Left lung (tissue), 10 donors: ENCODE measurements around the gene MAP3K14. TPM values are rescaled to one million over a fixed set of nuclear protein-coding genes. Genes with fewer than 3 reads are reported as not detected.
A peak's percentile ranks its signal among the peaks of the same experiment; 100 is the strongest.

Source experiments
- ATAC-seq: fragments of 200-7000 bp; cut with Tn5 transposase; one replicate; pipeline ENCODE4 v1.9.1; 2020; ENCODE audit warnings: moderate library complexity
- DNase-seq, 4 donors: peaks; one replicate each; pipeline ENCODE4 v3.0.0-alpha.2; 2013 to 2020
- H3K27ac ChIP-seq, 2 donors: fragments of 200-600 bp; sonication (generic) in 1 of 2; one replicate each; pipeline versions ENCODE4 v1.5.0 to v1.8.0; 2020 to 2021
- H3K27me3 ChIP-seq, 2 donors: fragments of 200-600 bp; sonication (generic) in 1 of 2; one replicate each; pipeline versions ENCODE4 v1.5.0 to v1.8.0; 2020 to 2021
- H3K36me3 ChIP-seq, 2 donors: fragments of 200-600 bp; sonication (generic) in 1 of 2; one replicate each; pipeline versions ENCODE4 v1.5.0 to v1.8.0; 2020 to 2021
- H3K4me1 ChIP-seq, 2 donors: fragments of 200-600 bp; one replicate each; pipeline ENCODE4 v1.8.0; 2021
- H3K4me3 ChIP-seq, 2 donors: fragments of 200-600 bp; sonication (generic) in 1 of 2; one replicate each; pipeline versions ENCODE4 v1.5.0 to v1.8.0; 2020 to 2021; ENCODE audit warnings: mild to moderate bottlenecking in 1 of 2
- H3K9me3 ChIP-seq, 2 donors: fragments of 200-600 bp; sonication (generic) in 1 of 2; one replicate each; pipeline versions ENCODE4 v1.5.0 to v1.8.0; 2020 to 2021
- intact Hi-C, 2 donors: fragments of 100-400 bp; cut with DNase I; formaldehyde crosslinking; loops; one replicate each; pipeline versions ENCODE4 v1.11.2 to v1.14.2; 2022
- polyA plus RNA-seq, 6 donors: library from polyadenylated mRNA; unstranded; fragments of 120-200 nt; gene quantifications; one replicate each; pipeline ENCODE4 v1.2.1, GENCODE V29; 2013; ENCODE audit not compliant: insufficient read length in 6 of 6
- total RNA-seq, 2 donors: library from RNA; stranded (reverse); fragmentation: NEBNext Ultra II Directional; extraction: Animal tissue kit (Norgen Biotek cat#: 25700); gene quantifications; one replicate each; pipeline ENCODE4 v1.2.1, GENCODE V29; 2021
- TF ChIP-seq, protein P1 (sequence below), 2 donors: fragments of 200-600 bp; sonication (generic) in 1 of 2; IDR thresholded peaks; one replicate each; pipeline versions ENCODE4 v1.5.0 to v1.8.0; 2021; ENCODE audit warnings: antibody characterized with exemption in 2 of 2
- donor health status: DM: no; HTN: yes; CAD: no.
- donor health status: DM: no; HTN: no; CAD: no.

MAP3K14 gene
- total and polyA plus RNA-seq, 8 donors = 6.3 to 13.1 (median 7.7) TPM

DNA sequence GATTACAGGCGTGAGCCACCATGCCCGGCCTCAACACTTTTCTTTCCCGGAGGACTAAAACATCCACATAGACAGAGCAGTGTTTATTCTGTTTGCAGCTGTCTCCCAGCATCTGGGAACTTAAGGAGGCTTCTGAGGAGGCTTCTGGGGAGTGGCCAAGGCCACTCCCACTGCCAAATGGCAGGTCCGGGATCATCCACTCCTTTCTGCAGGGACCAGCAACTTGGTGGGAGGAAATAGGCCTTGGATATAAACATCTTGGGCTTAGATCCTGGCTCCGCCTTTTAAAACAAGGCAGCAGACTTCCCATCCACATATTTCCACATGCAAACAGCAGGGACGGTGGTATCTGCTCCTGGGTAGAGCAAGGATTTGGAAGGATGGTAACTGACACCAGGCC is 40.8 kb downstream of the MAP3K14 start:
- Histone ChIP-seq H3K27me3 (no peaks in the 10 kb centered on the region), H3K9me3 (no peaks in the 10 kb centered on the region), H3K36me3 (peaks cover 3 to 49% of the 10 kb centered on the region in 2 donors), H3K27ac (no peak overlapping the region), H3K4me1 (peaks cover 12 to 21% of the 10 kb centered on the region in 2 donors), H3K4me3 (no peak overlapping the region)
- DNase-seq = peak in 1 of 4 donors; percentile 32
- TF ChIP-seq, protein P1, sequence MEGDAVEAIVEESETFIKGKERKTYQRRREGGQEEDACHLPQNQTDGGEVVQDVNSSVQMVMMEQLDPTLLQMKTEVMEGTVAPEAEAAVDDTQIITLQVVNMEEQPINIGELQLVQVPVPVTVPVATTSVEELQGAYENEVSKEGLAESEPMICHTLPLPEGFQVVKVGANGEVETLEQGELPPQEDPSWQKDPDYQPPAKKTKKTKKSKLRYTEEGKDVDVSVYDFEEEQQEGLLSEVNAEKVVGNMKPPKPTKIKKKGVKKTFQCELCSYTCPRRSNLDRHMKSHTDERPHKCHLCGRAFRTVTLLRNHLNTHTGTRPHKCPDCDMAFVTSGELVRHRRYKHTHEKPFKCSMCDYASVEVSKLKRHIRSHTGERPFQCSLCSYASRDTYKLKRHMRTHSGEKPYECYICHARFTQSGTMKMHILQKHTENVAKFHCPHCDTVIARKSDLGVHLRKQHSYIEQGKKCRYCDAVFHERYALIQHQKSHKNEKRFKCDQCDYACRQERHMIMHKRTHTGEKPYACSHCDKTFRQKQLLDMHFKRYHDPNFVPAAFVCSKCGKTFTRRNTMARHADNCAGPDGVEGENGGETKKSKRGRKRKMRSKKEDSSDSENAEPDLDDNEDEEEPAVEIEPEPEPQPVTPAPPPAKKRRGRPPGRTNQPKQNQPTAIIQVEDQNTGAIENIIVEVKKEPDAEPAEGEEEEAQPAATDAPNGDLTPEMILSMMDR (IDR thresholded peaks at IDR 0.05) = no peak
- ATAC-seq = no peak
- intact Hi-C loops = loop anchor here (5.0 to 10.0 kb wide), 2 partner anchors 109 to 111 kb away; no protein-coding TSS in a partner anchor

DNA sequence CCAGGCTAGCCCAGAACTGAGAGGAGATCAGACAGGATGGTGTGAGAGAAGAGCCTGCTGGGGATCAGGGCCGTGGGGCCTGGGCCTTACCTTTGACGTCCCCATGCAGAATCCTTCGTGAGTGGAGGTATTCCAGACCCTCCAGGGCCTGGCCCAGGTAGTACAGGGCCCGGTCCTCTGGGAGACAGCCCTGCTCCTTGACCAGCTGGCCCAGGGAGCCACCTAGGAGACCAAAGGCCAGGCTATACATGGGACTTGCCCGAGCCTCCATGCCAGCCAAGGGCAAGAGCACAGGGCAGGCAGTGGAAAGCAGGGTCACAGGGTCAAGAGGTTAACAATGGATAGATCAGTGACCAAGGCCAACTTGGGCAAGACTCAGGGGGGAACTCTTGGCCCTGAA is 42.8 kb downstream of the MAP3K14 start:
- peak in 1 of 4 donors; percentile 43 for DNase-seq
- TF ChIP-seq, protein P1 (IDR thresholded peaks at IDR 0.05) = no peak
- H3K4me1 ChIP-seq = peaks cover 12 to 21% of the 10 kb centered on the region in 2 donors
- H3K9me3 ChIP-seq = no peaks in the 10 kb centered on the region
- H3K27me3 ChIP-seq = no peaks in the 10 kb centered on the region
- H3K36me3 ChIP-seq = peaks cover 3 to 54% of the 10 kb centered on the region in 2 donors
- no peak overlapping the region for H3K4me3 ChIP-seq
- no peak for ATAC-seq
- intact Hi-C loops = loop anchor here in 1 of 2 donors (10.0 kb wide), 1 partner anchor 111 kb away; no protein-coding TSS in a partner anchor
- H3K27ac ChIP-seq = no peak overlapping the region

DNA sequence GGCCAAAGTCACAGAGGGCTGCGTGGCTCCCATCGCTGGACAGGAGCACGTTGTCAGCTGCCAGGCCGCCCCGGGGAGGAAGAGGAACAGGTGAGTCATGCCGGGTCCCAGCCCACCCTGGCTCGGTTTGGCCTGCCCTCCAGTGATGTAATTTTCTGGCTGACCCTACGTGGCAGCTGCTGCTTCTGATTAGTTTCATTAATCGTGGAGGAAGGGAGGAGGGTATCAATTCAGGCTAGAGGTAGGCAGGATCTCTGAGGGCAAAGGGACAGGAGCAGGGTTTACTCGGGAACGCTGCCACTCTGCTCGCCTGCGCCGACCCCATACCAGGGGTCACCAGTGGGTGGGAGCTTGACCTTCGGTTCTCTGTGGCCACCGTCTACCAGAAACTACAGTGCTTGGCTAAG is 43.3 kb downstream of the MAP3K14 start:
- DNase-seq (peak in 1 of 4 donors; percentile 67), ATAC-seq (no peak)
- Histone ChIP-seq H3K27me3 (no peaks in the 10 kb centered on the region), H3K36me3 (peaks cover 3 to 59% of the 10 kb centered on the region in 2 donors), H3K9me3 (no peaks in the 10 kb centered on the region), H3K27ac (no peak overlapping the region), H3K4me3 (no peak overlapping the region), H3K4me1 (peaks cover 11 to 16% of the 10 kb centered on the region in 2 donors)
- TF ChIP-seq, protein P1 (IDR thresholded peaks at IDR 0.05) = no peak
- intact Hi-C loops = loop anchor here in 1 of 2 donors (10.0 kb wide), 1 partner anchor 111 kb away; no protein-coding TSS in a partner anchor

DNA sequence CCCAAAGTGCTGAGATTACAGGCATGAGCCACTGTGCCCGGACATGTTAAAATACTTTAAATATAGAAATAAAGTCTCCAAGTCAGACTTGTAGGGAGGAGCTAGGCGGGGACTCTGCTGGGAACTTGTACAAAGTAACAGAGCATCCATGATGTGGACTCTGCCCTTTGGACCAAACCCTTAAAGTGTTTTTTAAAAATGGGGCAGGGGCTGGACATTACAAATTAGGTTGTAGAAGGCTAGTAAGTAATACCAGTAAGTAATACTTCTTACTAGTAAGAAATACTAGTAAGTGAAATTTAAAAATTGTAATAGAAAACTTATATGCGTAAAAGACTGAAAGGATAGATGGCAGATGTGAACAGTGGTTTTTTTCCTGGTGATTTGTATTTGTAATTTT is 45.2 kb downstream of the MAP3K14 start:
- intact Hi-C loops = loop anchor here in 1 of 2 donors (10.0 kb wide), 1 partner anchor 113 kb away; no protein-coding TSS in a partner anchor
- Histone ChIP-seq H3K9me3 (no peaks in the 10 kb centered on the region), H3K36me3 (peaks cover 3 to 79% of the 10 kb centered on the region in 2 donors), H3K27ac (no peak overlapping the region), H3K27me3 (no peaks in the 10 kb centered on the region), H3K4me3 (no peak overlapping the region), H3K4me1 (no peaks in the 10 kb centered on the region)
- no peak for DNase-seq
- no peak for ATAC-seq
- TF ChIP-seq, protein P1 (IDR thresholded peaks at IDR 0.05) = no peak

DNA sequence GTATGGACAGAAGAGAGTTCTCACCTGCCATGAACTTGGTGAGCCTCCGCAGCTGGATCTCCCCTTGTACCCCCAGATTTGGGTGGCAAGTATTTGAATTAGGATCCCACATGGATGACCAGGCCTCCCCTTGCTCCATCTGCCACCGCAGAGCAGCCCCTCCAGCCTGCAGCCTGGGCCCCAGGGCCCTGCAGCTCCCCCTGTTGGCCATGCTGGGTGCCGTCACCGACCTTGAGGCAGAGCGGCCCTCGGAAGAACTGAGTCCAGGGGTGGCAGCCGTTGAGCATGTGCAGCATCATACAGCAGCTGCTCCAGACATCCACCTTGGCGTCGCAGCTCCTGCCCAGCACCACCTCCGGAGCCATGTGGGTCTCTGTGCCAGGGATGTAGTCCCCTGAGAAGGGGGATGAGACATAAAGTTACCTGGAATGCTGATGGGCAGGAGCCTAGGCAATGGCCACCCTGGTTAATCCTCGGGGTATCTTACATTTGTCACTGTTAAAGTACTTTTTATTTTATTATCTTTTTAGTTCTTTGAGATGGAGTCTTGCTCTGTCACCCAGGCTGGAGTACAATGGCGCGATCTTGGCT is 45.9 kb downstream of the MAP3K14 start:
- intact Hi-C loops = loop anchor here in 1 of 2 donors (10.0 kb wide), 1 partner anchor 114 kb away; no protein-coding TSS in a partner anchor
- Histone ChIP-seq H3K4me1 (peaks cover 0 to 5% of the 10 kb centered on the region in 2 donors), H3K4me3 (no peak overlapping the region), H3K27ac (no peak overlapping the region), H3K27me3 (no peaks in the 10 kb centered on the region), H3K9me3 (no peaks in the 10 kb centered on the region), H3K36me3 (peaks cover 3 to 86% of the 10 kb centered on the region in 2 donors)
- TF ChIP-seq, protein P1 (IDR thresholded peaks at IDR 0.05) = peak; percentile 34 to 53
- ATAC-seq (peak; percentile 40), DNase-seq (peak in 1 of 4 donors; percentile 85)
